HuH-7 (cell line): Measurements from ENCODE around the gene CALN1.

Source experiments
- DNase-seq: peaks from one replicate; pipeline ENCODE4 v3.0.0; 2011; ENCODE audit warnings: low spot score

CALN1 gene

GRCh38 chr7:72325561-72325960 is 86.6 kb downstream of the CALN1 start:
- DNase-seq: no peak

- DNase-seq: no peak
Observed at GRCh38 chr7:72321637-72322036, 90.5 kb downstream of the CALN1 start.

GRCh38 chr7:72321081-72321480 is 91.1 kb downstream of the CALN1 start:
- no peak for DNase-seq

- no peak for DNase-seq
Observed at GRCh38 chr7:72317341-72317740, 94.8 kb downstream of the CALN1 start.

GRCh38 chr7:72316148-72316547 is 96.0 kb downstream of the CALN1 start:
- no peak for DNase-seq

GRCh38 chr7:72313906-72314305 is 98.2 kb downstream of the CALN1 start:
- no peak for DNase-seq

GRCh38 chr7:72310301-72310700 is 101.8 kb downstream of the CALN1 start:
- DNase-seq: no peak

- DNase-seq: no peak
Observed at GRCh38 chr7:72309476-72309875, 102.7 kb downstream of the CALN1 start.

- no peak for DNase-seq
Observed at GRCh38 chr7:72308986-72309385, 103.2 kb downstream of the CALN1 start.

- no peak for DNase-seq
Observed at GRCh38 chr7:72307566-72307965, 104.6 kb downstream of the CALN1 start.

- DNase-seq: no peak
Observed at GRCh38 chr7:72298912-72299311, 113.2 kb downstream of the CALN1 start.

GRCh38 chr7:72298091-72298490 is 114.0 kb downstream of the CALN1 start:
- DNase-seq: no peak

- no peak for DNase-seq
Observed at GRCh38 chr7:72297636-72298035, 114.5 kb downstream of the CALN1 start.

- DNase-seq: no peak
Observed at GRCh38 chr7:72292794-72293193, 119.3 kb downstream of the CALN1 start.

- no peak for DNase-seq
Observed at GRCh38 chr7:72292118-72292517, 120.0 kb downstream of the CALN1 start.

- no peak for DNase-seq
Observed at GRCh38 chr7:72286519-72286918, 125.6 kb downstream of the CALN1 start.

GRCh38 chr7:72283309-72283708 is 128.8 kb downstream of the CALN1 start:
- no peak for DNase-seq

- no peak for DNase-seq
Observed at GRCh38 chr7:72281308-72281707, 130.8 kb downstream of the CALN1 start.

- DNase-seq: no peak
Observed at GRCh38 chr7:72279203-72279602, 132.9 kb downstream of the CALN1 start.

GRCh38 chr7:72278550-72278949 is 133.6 kb downstream of the CALN1 start:
- no peak for DNase-seq

- no peak for DNase-seq
Observed at GRCh38 chr7:72275382-72276070, 136.6 kb downstream of the CALN1 start.

- DNase-seq: no peak
Observed at GRCh38 chr7:72272479-72272878, 139.7 kb downstream of the CALN1 start.

GRCh38 chr7:72268796-72269195 is 143.3 kb downstream of the CALN1 start:
- DNase-seq: no peak

GRCh38 chr7:72268090-72268489 is 144.0 kb downstream of the CALN1 start:
- no peak for DNase-seq
